ENCODE results near the gene RAPGEF3.

Gene RAPGEF3

GRCh38 chr12:47802312-47802711 lies 43.6 kb upstream of the RAPGEF3 start:
- Histone ChIP-seq H3K4me3 (peak overlapping the region; percentile 21), H3K27ac (peak overlapping the region; percentile 40 to 85)
- DNase-seq (ENCODE audit: low spot score), result no peak
- TF ChIP-seq CTCF (IDR thresholded peaks at IDR 0.05), result no peak

- H3K27ac ChIP-seq, result peak overlapping the region; percentile 40 to 85
- no peak for DNase-seq (ENCODE audit: low spot score)
- no peak for TF ChIP-seq CTCF (IDR thresholded peaks at IDR 0.05)
- peak overlapping the region; percentile 21 for H3K4me3 ChIP-seq
These were observed 43.2 kb upstream of the RAPGEF3 start for GRCh38 chr12:47801904-47802246.

- Histone ChIP-seq H3K4me3 (peak overlapping the region; percentile 21), H3K27ac (peak overlapping the region in 1 of 2 donors; percentile 85)
- no peak for DNase-seq (ENCODE audit: low spot score)
- TF ChIP-seq CTCF (IDR thresholded peaks at IDR 0.05), result peak; percentile 12
These were observed 42.7 kb upstream of the RAPGEF3 start for GRCh38 chr12:47801170-47801903.

- TF ChIP-seq CTCF (IDR thresholded peaks at IDR 0.05), result no peak
- no peak for DNase-seq (ENCODE audit: low spot score)
- H3K4me3 ChIP-seq, result no peak overlapping the region
- peak overlapping the region in 1 of 2 donors; percentile 85 for H3K27ac ChIP-seq
These were observed 41.9 kb upstream of the RAPGEF3 start for GRCh38 chr12:47800582-47800981.

GRCh38 chr12:47799357-47799955 lies 40.8 kb upstream of the RAPGEF3 start:
- no peak for TF ChIP-seq CTCF (IDR thresholded peaks at IDR 0.05)
- H3K27ac ChIP-seq, result peak overlapping the region; percentile 57 to 85
- DNase-seq (ENCODE audit: low spot score), result peak; percentile 86
- H3K4me3 ChIP-seq, result peak overlapping the region; percentile 29

- TF ChIP-seq CTCF (IDR thresholded peaks at IDR 0.05), result no peak
- Histone ChIP-seq H3K27ac (peak overlapping the region in 1 of 2 donors; percentile 85), H3K4me3 (no peak overlapping the region)
- no peak for DNase-seq (ENCODE audit: low spot score)
These were observed 39.8 kb upstream of the RAPGEF3 start for GRCh38 chr12:47798382-47798948.

GRCh38 chr12:47797441-47797840 lies 38.8 kb upstream of the RAPGEF3 start:
- H3K27ac ChIP-seq, result no peak overlapping the region
- DNase-seq (ENCODE audit: low spot score), result no peak
- no peak for TF ChIP-seq CTCF (IDR thresholded peaks at IDR 0.05)
- no peak overlapping the region for H3K4me3 ChIP-seq

Data from coronary artery (tissue), 2 donors.